Panc1 (cell line): ENCODE measurements around the gene FMC1. TPM values are rescaled to one million over a fixed set of nuclear protein-coding genes. Genes with fewer than 3 reads are reported as not detected.

Experiments
- ATAC-seq: fragments of 200-7000 bp; cut with Tn5 transposase; 2 replicates; pipeline ENCODE4 v1.9.1; 2020; ENCODE audit warnings: mild to moderate bottlenecking, moderate library complexity
- BruUV-seq: library from RNA; stranded (reverse); fragments of 400-500 nt; replicated peaks from 2 replicates; lab custom pipeline; 2021; lab: Mats Ljungman, UMichigan
- CTCF ChIA-PET: fragments of 300-600 bp; sonication (Branson Sonifier 250); formaldehyde crosslinking; loops from one replicate; lab custom pipeline; 2022; ENCODE audit warnings: antibody characterized with exemption; lab: Charles Lee
- POLR2A ChIA-PET: fragments of 300-600 bp; sonication (Branson Sonifier 250); formaldehyde crosslinking; loops from one replicate; lab custom pipeline; 2022; ENCODE audit warnings: antibody characterized with exemption; lab: Charles Lee
- DNase-seq: peaks from one replicate; pipeline ENCODE4 v3.0.0-alpha.2; 2010; ENCODE audit warnings: low read depth, low spot score
- H3K27ac ChIP-seq: 2 replicates; pipeline ENCODE4 v1.5.1; 2011; ENCODE audit warnings: mild to moderate bottlenecking, low read length, inconsistent platforms
- H3K27me3 ChIP-seq: fragments of 200-500 bp; sonication (Bioruptor generic); 2 replicates; pipeline ENCODE4 v1.6.0; 2014; ENCODE audit warnings: low read length, inconsistent platforms; ENCODE audit not compliant: control insufficient read depth, insufficient read depth
- H3K36me3 ChIP-seq: fragments of 200-500 bp; sonication (Bioruptor generic); 2 replicates; pipeline ENCODE4 v1.5.1; 2014; ENCODE audit warnings: inconsistent platforms, mild to moderate bottlenecking, low read length, moderate library complexity; ENCODE audit not compliant: control insufficient read depth, insufficient read depth
- H3K4me1 ChIP-seq: 2 replicates; pipeline ENCODE4 v1.5.1; 2011; ENCODE audit warnings: inconsistent platforms, mild to moderate bottlenecking, low read length, moderate library complexity; ENCODE audit not compliant: control insufficient read depth, insufficient read depth
- H3K4me3 ChIP-seq, 2 experiments: 2 replicates each; pipeline ENCODE4 v1.5.1; 2011 to 2012; ENCODE audit warnings: low read depth in 2 of 2, low read length in 2 of 2, mild to moderate bottlenecking in 2 of 2, inconsistent platforms in 1 of 2, moderate library complexity in 1 of 2
- H3K9me3 ChIP-seq: fragments of 200-500 bp; sonication (Bioruptor generic); 2 replicates; pipeline ENCODE4 v1.5.1; 2014; ENCODE audit warnings: low read depth, mild to moderate bottlenecking, inconsistent platforms, low read length, moderate library complexity; ENCODE audit not compliant: control insufficient read depth, insufficient read depth
- POLR2AphosphoS5 ChIP-seq: IDR thresholded peaks from 2 replicates; pipeline ENCODE4 v1.6.1; 2012; ENCODE audit warnings: mild to moderate bottlenecking, low read depth, low read length, moderate library complexity
- SIN3A ChIP-seq: IDR thresholded peaks from 2 replicates; pipeline ENCODE4 v1.6.1; 2012; ENCODE audit warnings: low read depth, mild to moderate bottlenecking, low read length, moderate library complexity, borderline replicate concordance; ENCODE audit not compliant: insufficient read depth
- TCF7L2 ChIP-seq: IDR thresholded peaks from 2 replicates; pipeline ENCODE4 v1.6.1; 2011; ENCODE audit warnings: mild to moderate bottlenecking, low read depth, low read length, inconsistent platforms
- in situ Hi-C: cut with HindIII; loops from 2 replicates; pipeline ENCODE4 v1.10.0; 2016; ENCODE audit warnings: low sequenced_read_pairs, low pct_unique_long_range_greater_than_20kb
- intact Hi-C: fragments of 100-400 bp; cut with micrococcal nuclease; formaldehyde crosslinking; loops from one replicate; pipeline ENCODE4 v1.10.0; 2022; ENCODE audit not compliant: unreplicated experiment
- total RNA-seq: library from RNA; stranded (reverse); gene quantifications from one replicate; pipeline ENCODE4 v1.2.1, GENCODE V29; 2021; ENCODE audit not compliant: unreplicated experiment
- TF ChIP-seq, protein P1 (sequence below), 2 experiments: IDR thresholded peaks; 2 replicates each; pipeline ENCODE4 v1.6.1; 2011 to 2012; ENCODE audit warnings: low read depth in 2 of 2, control low read depth in 1 of 2, low read length in 1 of 2, mild to moderate bottlenecking in 1 of 2, moderate library complexity in 1 of 2; ENCODE audit not compliant: insufficient read depth in 1 of 2
- TF ChIP-seq, protein P2 (sequence below): fragments of 450-650 bp; IDR thresholded peaks from 2 replicates; pipeline ENCODE4 v1.5.1; 2017; ENCODE audit warnings: mild to moderate bottlenecking

FMC1 gene
- total RNA-seq, 1 experiment from 2014 or later, result 12.7 TPM

DNA sequence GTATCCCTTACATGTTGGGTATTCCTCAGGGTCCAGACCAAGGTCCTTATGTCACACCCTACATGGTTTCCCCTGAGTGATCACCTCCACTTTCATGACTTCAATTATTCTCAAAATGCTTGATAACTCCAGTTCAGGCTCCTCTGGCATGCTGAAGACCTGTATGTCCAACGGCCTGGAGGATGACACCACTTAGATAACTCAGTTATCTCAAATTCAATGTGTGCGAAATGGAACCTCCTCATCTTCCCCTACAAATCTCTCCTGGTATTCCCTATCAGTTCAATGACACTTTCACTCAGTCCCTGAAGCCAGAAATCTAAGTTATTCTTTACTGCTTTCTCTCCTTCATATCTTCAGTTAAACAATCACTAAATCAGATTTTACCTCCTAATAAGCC lies 9.9 kb downstream of the FMC1 start:
- Histone ChIP-seq H3K4me3 (no peak overlapping the region), H3K9me3 (no peaks in the 10 kb centered on the region), H3K27ac (no peak overlapping the region), H3K4me1 (no peaks in the 10 kb centered on the region), H3K27me3 (no peaks in the 10 kb centered on the region), H3K36me3 (peaks cover 6% of the 10 kb centered on the region; the same call in 1 of the 2 replicates)
- ChIA-PET CTCF (no interaction called here), POLR2A (no interaction called here)
- DNase-seq (no peak), ATAC-seq (no peak)
- no TSS peak for BruUV-seq
- intact Hi-C loops (no loop called here), in situ Hi-C loops (no loop called here)
- no peak for TF ChIP-seq SIN3A
- TF ChIP-seq, protein P1, sequence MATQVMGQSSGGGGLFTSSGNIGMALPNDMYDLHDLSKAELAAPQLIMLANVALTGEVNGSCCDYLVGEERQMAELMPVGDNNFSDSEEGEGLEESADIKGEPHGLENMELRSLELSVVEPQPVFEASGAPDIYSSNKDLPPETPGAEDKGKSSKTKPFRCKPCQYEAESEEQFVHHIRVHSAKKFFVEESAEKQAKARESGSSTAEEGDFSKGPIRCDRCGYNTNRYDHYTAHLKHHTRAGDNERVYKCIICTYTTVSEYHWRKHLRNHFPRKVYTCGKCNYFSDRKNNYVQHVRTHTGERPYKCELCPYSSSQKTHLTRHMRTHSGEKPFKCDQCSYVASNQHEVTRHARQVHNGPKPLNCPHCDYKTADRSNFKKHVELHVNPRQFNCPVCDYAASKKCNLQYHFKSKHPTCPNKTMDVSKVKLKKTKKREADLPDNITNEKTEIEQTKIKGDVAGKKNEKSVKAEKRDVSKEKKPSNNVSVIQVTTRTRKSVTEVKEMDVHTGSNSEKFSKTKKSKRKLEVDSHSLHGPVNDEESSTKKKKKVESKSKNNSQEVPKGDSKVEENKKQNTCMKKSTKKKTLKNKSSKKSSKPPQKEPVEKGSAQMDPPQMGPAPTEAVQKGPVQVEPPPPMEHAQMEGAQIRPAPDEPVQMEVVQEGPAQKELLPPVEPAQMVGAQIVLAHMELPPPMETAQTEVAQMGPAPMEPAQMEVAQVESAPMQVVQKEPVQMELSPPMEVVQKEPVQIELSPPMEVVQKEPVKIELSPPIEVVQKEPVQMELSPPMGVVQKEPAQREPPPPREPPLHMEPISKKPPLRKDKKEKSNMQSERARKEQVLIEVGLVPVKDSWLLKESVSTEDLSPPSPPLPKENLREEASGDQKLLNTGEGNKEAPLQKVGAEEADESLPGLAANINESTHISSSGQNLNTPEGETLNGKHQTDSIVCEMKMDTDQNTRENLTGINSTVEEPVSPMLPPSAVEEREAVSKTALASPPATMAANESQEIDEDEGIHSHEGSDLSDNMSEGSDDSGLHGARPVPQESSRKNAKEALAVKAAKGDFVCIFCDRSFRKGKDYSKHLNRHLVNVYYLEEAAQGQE (IDR thresholded peaks at IDR 0.05; ENCODE audit: insufficient read depth in 1 of 2, low read depth in 2 of 2, low read length in 1 of 2), result no peak
- TF ChIP-seq, protein P2, sequence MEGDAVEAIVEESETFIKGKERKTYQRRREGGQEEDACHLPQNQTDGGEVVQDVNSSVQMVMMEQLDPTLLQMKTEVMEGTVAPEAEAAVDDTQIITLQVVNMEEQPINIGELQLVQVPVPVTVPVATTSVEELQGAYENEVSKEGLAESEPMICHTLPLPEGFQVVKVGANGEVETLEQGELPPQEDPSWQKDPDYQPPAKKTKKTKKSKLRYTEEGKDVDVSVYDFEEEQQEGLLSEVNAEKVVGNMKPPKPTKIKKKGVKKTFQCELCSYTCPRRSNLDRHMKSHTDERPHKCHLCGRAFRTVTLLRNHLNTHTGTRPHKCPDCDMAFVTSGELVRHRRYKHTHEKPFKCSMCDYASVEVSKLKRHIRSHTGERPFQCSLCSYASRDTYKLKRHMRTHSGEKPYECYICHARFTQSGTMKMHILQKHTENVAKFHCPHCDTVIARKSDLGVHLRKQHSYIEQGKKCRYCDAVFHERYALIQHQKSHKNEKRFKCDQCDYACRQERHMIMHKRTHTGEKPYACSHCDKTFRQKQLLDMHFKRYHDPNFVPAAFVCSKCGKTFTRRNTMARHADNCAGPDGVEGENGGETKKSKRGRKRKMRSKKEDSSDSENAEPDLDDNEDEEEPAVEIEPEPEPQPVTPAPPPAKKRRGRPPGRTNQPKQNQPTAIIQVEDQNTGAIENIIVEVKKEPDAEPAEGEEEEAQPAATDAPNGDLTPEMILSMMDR, result no peak
- TF ChIP-seq TCF7L2, result no peak
- no peak for TF ChIP-seq POLR2AphosphoS5

DNA sequence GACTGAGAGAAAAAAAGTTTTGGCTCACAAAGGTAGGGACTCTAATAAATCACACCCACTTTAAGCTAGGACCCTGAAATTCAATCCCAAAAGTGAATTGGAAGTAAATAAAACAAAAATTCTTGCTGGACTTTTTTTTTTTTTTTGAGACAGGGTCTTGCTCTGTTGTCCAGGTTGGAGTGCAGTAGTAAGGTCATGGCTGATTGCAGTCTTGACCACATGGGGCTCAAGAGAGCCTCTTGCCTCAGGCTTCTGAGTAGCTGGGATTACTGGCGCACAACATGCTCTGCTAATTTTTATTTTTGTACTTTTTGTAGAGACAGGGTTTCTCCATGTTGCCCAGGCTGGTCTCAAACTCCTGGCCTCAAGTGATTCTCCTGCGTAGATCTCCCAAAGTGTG lies 13.6 kb downstream of the FMC1 start:
- in situ Hi-C loops, result no loop called here
- ChIA-PET CTCF (no interaction called here), POLR2A (no interaction called here)
- peaks cover 5% of the 10 kb centered on the region; the same call in 1 of the 2 replicates for H3K36me3 ChIP-seq
- no peak for DNase-seq
- no peak overlapping the region for H3K27ac ChIP-seq
- no peaks in the 10 kb centered on the region for H3K9me3 ChIP-seq
- TF ChIP-seq, protein P2, result no peak
- no peak for TF ChIP-seq TCF7L2
- BruUV-seq, result no TSS peak
- H3K4me3 ChIP-seq, result no peak overlapping the region
- no peak for ATAC-seq
- no peaks in the 10 kb centered on the region for H3K4me1 ChIP-seq
- intact Hi-C loops, result no loop called here
- no peaks in the 10 kb centered on the region for H3K27me3 ChIP-seq

DNA sequence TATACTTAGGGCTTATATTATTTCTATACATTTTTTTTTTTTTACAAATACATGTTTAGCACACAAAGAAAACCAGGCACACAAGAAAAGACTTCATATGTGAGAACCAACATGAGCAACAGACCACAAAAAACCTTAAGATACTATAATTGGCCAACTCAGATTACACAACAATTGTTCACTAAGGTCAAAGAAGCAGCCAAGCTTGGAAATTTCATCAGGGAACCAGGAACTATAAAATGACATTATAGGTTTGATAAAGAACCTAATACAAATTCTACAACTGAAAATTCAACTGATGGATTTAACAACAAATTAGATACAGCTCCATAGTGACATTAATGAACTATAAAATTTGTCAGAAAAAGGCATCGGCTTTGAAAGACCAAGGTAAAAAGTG lies 14.2 kb downstream of the FMC1 start:
- H3K27ac ChIP-seq, result no peak overlapping the region
- peaks cover 5% of the 10 kb centered on the region; the same call in 1 of the 2 replicates for H3K36me3 ChIP-seq
- ChIA-PET CTCF (no interaction called here), POLR2A (no interaction called here)
- H3K9me3 ChIP-seq, result no peaks in the 10 kb centered on the region
- TF ChIP-seq TCF7L2 (no peak), POLR2AphosphoS5 (no peak), SIN3A (no peak)
- TF ChIP-seq, protein P1 (IDR thresholded peaks at IDR 0.05; ENCODE audit: insufficient read depth in 1 of 2, low read depth in 2 of 2, low read length in 1 of 2), result no peak
- TF ChIP-seq, protein P2, result no peak
- H3K4me3 ChIP-seq, result no peak overlapping the region
- BruUV-seq, result no TSS peak
- ATAC-seq, result no peak
- DNase-seq, result no peak
- intact Hi-C loops (no loop called here), in situ Hi-C loops (no loop called here)
- no peaks in the 10 kb centered on the region for H3K4me1 ChIP-seq
- H3K27me3 ChIP-seq, result no peaks in the 10 kb centered on the region
